ENCODE measurements around the gene TSPAN13. TPM values are rescaled to one million over a fixed set of nuclear protein-coding genes. Genes with fewer than 3 reads are reported as not detected.

The TSPAN13 gene
- total and polyA plus RNA-seq, 7 donors = 4.8 to 16.2 (median 8.9) TPM

DNA sequence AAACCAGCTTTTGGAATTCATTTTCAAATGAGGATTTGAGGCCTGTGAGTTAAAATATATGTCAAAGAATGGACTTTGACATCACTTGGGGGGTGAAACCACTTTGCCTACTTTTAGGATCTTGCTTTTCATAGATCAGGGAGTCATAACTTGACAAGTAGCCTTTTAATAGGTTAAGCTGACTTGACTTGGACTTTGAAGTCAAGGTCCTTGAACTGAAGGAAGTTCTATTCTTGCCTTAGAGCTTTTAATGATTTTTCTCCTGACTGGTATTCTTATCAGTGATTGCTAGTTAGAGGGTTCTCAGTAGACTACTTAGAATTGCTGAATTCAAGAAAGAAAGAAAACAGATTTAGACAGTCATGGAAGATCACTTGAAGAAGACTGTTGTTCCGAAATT is 33.6 kb downstream of the TSPAN13 start:
- H3K4me3 ChIP-seq = no peak overlapping the region
- ATAC-seq (no peak), DNase-seq (no peak)
- H3K36me3 ChIP-seq (ENCODE audit: insufficient read depth in 1 of 2, low read depth in 1 of 2) = no peaks in the 10 kb centered on the region
- H3K27ac ChIP-seq = no peak overlapping the region
- H3K4me1 ChIP-seq = no peaks in the 10 kb centered on the region
- no peaks in the 10 kb centered on the region for H3K27me3 ChIP-seq (ENCODE audit: insufficient read depth in 3 of 3, low read length in 2 of 3)
- WGBS, 3 donors = 88 to 94% (median 93%) methylated on average over 1 of the region's 1 CpG
- intact Hi-C loops (cut with DNase I) = no loop called here
- TF ChIP-seq, protein P1, sequence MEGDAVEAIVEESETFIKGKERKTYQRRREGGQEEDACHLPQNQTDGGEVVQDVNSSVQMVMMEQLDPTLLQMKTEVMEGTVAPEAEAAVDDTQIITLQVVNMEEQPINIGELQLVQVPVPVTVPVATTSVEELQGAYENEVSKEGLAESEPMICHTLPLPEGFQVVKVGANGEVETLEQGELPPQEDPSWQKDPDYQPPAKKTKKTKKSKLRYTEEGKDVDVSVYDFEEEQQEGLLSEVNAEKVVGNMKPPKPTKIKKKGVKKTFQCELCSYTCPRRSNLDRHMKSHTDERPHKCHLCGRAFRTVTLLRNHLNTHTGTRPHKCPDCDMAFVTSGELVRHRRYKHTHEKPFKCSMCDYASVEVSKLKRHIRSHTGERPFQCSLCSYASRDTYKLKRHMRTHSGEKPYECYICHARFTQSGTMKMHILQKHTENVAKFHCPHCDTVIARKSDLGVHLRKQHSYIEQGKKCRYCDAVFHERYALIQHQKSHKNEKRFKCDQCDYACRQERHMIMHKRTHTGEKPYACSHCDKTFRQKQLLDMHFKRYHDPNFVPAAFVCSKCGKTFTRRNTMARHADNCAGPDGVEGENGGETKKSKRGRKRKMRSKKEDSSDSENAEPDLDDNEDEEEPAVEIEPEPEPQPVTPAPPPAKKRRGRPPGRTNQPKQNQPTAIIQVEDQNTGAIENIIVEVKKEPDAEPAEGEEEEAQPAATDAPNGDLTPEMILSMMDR (IDR thresholded peaks at IDR 0.05) = no peak
- H3K9me3 ChIP-seq = no peaks in the 10 kb centered on the region

DNA sequence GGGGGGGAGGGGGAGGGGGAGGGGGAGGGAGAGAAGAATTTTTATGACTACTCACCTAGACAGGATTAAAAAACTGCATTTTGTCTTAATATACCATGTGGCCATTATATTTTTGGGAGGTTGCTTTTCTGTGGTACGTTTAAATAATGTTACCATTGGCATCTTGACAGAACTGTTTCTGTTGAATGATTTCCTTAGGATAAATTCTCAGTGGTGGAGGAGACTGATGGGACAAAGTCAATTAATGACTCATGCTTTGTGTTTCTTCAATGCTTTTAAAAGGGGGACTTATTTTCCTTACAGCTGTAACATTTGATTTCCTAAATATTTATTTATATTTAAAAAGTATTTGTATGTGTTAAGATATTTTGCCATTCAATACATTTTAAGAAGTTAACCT is 37.5 kb downstream of the TSPAN13 start:
- DNase-seq = no peak
- Histone ChIP-seq H3K27ac (no peak overlapping the region), H3K4me3 (no peak overlapping the region), H3K36me3 (ENCODE audit: insufficient read depth in 1 of 2, low read depth in 1 of 2) (no peaks in the 10 kb centered on the region), H3K9me3 (no peaks in the 10 kb centered on the region), H3K27me3 (ENCODE audit: insufficient read depth in 3 of 3, low read length in 2 of 3) (no peaks in the 10 kb centered on the region), H3K4me1 (no peaks in the 10 kb centered on the region)
- intact Hi-C loops (cut with DNase I) = no loop called here
- 25 to 45% (median 28%) methylated on average over 1 of the region's 1 CpG for WGBS, 3 donors
- ATAC-seq = no peak
- TF ChIP-seq, protein P1 (IDR thresholded peaks at IDR 0.05) = no peak

DNA sequence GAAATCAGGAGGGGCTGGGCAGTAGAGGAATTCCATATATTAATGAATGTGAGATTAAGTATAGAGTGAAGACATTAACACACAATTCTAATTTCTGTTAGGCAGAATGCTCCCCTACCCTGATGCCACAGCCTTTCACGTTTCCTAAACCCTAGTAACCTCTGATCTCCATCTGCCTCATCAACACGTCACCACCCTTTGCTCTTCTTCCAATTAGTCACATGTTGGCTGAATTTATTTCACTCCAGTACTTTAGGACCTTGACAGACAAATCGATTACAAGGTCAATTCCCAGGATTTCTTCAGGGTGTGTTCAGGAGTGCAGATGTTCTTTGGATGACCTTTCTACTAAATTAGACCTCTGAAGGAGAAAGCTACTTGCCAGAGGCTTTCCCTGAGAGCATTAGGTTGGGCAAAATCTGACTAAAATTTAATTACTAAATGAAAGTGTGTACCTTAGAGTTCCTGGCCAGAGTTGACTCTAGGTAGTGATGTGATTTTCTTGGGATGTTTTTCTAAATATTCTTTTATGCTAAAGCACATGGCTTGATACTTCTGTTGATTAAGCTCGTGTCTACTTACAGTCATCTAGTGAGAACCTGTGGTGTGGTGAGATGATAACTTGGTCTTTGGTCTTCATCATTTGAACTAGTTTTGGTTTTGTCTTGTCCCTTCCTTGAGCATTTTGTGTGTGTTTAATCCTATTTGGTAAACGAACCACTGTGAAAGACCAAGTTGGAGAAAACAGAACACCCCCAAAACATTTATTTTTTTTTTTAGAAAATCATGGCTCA is 38.5 kb downstream of the TSPAN13 start:
- H3K27me3 ChIP-seq (ENCODE audit: insufficient read depth in 3 of 3, low read length in 2 of 3) = no peaks in the 10 kb centered on the region
- 41 to 65% (median 56%) methylated on average over 5 of the region's 5 CpGs for WGBS, 3 donors
- ATAC-seq (no peak), DNase-seq (no peak)
- intact Hi-C loops (cut with DNase I) = no loop called here
- H3K4me1 ChIP-seq = no peaks in the 10 kb centered on the region
- TF ChIP-seq, protein P1 (IDR thresholded peaks at IDR 0.05) = no peak
- H3K27ac ChIP-seq = no peak overlapping the region
- H3K4me3 ChIP-seq = no peak overlapping the region
- H3K9me3 ChIP-seq = no peaks in the 10 kb centered on the region
- H3K36me3 ChIP-seq (ENCODE audit: insufficient read depth in 1 of 2, low read depth in 1 of 2) = no peaks in the 10 kb centered on the region

DNA sequence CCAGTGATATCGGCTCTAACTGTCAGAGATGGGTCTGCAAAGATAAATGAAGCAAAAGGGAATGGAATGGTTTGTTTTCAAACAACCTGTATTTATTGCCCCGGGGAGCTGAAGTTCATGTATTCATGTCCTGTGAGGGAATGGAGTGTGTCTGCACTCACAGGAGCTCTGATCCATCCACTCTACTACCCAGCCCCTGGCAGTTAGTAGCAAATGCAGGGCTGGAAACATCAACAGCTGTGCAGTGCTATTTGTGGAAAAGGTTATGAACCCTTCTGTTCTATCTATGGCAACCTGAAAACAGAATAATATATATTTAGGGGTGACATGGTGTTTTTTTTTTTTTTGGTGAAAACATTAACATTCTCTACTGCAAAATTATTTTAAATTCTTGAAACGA is 41.4 kb downstream of the TSPAN13 start:
- no peak overlapping the region for H3K4me3 ChIP-seq
- ATAC-seq (no peak), DNase-seq (no peak)
- no peaks in the 10 kb centered on the region for H3K27me3 ChIP-seq (ENCODE audit: insufficient read depth in 3 of 3, low read length in 2 of 3)
- H3K36me3 ChIP-seq (ENCODE audit: insufficient read depth in 1 of 2, low read depth in 1 of 2) = no peaks in the 10 kb centered on the region
- H3K4me1 ChIP-seq = no peaks in the 10 kb centered on the region
- H3K27ac ChIP-seq = no peak overlapping the region
- TF ChIP-seq, protein P1 (IDR thresholded peaks at IDR 0.05) = no peak
- intact Hi-C loops (cut with DNase I) = no loop called here
- WGBS, 3 donors = 69 to 76% (median 70%) methylated on average over 3 of the region's 3 CpGs
- no peaks in the 10 kb centered on the region for H3K9me3 ChIP-seq

DNA sequence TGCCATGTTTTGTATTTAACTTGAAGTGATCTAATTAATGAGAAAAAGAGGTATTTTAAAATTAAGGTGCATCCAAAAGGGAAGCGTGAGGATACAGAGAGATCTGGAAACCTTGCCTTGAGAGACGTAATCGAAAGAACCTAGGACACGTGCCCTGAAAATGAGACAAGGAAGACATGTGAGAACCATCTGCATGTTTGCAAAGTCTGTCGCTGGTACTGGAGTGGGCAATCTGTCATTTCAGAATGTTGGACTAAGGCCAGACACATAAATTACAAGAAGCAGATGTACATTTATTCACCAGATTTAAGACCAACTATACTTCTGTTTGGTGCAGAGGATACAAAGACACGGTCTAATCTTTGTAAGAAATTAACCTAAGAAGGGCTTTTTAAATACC is 42.1 kb downstream of the TSPAN13 start:
- no peak overlapping the region for H3K27ac ChIP-seq
- WGBS, 3 donors = 27 to 35% (median 31%) methylated on average over 6 of the region's 6 CpGs
- TF ChIP-seq, protein P1 (IDR thresholded peaks at IDR 0.05) = no peak
- H3K4me1 ChIP-seq = no peaks in the 10 kb centered on the region
- H3K4me3 ChIP-seq = no peak overlapping the region
- no peaks in the 10 kb centered on the region for H3K36me3 ChIP-seq (ENCODE audit: insufficient read depth in 1 of 2, low read depth in 1 of 2)
- ATAC-seq = no peak
- no peaks in the 10 kb centered on the region for H3K9me3 ChIP-seq
- H3K27me3 ChIP-seq (ENCODE audit: insufficient read depth in 3 of 3, low read length in 2 of 3) = no peaks in the 10 kb centered on the region
- no peak for DNase-seq
- intact Hi-C loops (cut with DNase I) = no loop called here

Data from psoas muscle (tissue), 8 donors.